GM18951 (cell line): ENCODE data around the gene HAUS7.

Experiments
- POLR2A ChIP-seq: IDR thresholded peaks from 4 replicates; pipeline ENCODE4 v1.6.1; 2011; ENCODE audit warnings: mild to moderate bottlenecking; ENCODE audit not compliant: insufficient read length, insufficient read depth; ENCODE audit errors: extremely low read depth
- in situ Hi-C: fragments of 300-500 bp; cut with MboI; formaldehyde crosslinking; loops from one replicate; pipeline ENCODE4 v1.12.0; 2022; ENCODE audit warnings: low sequenced_read_pairs, mixed read lengths, inconsistent platforms; ENCODE audit not compliant: unreplicated experiment

Gene HAUS7

DNA sequence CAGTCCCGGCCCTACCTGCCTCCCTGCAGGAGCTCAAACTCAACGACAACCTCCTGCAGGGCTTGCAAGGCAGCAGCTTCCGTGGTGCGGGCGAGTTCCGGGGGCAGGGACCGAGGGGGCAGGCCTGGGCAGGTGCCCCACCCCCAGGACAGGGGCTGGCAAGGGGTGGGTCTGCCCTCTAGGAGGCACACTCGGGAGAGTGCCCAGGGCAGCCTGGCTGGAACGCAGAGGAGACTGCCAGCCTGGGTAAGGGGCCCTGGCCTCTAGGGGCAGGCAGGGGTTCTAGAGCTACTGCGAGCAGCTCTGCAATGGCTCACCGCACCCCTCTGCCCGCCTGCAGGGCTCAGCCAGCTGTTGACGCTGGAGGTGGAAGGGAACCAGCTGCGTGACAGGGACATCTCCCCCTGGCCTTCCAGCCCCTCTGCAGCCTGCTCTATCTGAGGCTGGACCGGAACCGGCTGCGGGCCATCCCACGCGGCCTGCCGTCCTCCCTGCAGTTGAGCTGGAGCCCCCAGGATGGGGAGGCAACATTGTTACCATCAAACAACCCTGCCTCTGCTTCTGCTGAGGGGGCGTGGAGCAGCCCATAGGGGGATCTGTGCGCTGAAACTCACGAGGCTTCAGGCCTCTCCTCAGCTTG is 12.1 kb upstream of the HAUS7 start:
- no peak for TF ChIP-seq POLR2A
- in situ Hi-C loops: no loop called here

DNA sequence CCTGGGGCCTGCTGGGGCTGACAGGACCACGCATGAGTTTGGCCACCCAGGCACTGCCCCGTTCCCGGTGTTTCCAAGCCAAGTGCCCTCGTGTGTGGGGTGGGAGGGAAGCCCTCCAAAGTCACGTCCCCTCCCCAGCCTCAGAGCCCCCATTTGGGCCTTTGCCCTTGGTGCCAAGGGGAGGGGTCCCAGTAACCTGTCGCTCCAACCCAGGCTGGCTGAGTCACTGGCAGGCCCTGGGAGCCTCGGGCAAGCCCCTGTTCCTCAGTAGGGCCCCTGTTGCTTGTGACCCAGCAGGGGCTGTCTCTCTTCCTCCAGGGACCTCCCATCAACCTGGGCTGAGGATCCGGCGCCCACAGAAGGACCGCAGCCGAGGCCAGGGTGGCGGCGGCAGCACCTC is 10.7 kb upstream of the HAUS7 start:
- in situ Hi-C loops: no loop called here
- TF ChIP-seq POLR2A: no peak

DNA sequence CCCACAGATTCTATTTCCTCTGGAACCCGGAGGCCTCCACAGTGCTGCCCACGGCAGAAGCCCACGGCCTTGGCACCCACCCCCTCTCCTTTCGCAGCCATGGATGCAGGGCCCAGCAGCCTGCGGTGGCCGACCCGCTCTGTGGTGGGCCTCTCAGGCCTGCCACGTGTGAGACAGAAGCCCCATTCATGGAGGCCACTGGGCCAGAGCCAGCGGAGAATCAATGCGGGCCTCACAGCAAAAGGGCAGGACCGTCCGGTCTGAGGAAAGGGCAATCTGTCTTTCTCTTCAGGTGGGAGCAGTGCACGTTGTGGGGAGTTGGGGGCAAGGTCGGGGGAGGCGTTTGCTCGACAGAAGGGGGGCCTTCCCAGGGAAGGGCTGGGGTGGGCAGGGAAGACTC is 8.4 kb upstream of the HAUS7 start:
- TF ChIP-seq POLR2A: no peak
- in situ Hi-C loops: no loop called here

DNA sequence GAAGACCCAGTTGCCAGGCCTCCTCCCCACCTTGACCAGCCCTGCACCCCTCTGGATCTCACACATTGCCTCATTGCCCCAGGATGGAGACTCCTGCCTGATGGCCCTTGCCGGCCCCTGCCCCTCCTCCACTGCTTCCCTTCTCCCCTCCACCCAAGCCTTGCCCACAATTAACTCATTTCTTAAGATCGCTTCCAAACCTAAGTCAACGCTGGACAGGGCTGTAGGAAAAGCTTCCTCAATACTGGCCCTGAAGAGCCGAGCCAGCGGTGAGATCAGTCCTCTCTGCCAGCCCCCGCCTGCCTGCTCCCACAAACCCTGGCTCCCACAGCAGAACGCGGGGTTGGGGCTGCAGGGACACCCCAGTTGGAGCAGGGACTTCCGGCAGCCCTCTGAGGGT is 7.5 kb upstream of the HAUS7 start:
- no peak for TF ChIP-seq POLR2A
- in situ Hi-C loops: no loop called here

DNA sequence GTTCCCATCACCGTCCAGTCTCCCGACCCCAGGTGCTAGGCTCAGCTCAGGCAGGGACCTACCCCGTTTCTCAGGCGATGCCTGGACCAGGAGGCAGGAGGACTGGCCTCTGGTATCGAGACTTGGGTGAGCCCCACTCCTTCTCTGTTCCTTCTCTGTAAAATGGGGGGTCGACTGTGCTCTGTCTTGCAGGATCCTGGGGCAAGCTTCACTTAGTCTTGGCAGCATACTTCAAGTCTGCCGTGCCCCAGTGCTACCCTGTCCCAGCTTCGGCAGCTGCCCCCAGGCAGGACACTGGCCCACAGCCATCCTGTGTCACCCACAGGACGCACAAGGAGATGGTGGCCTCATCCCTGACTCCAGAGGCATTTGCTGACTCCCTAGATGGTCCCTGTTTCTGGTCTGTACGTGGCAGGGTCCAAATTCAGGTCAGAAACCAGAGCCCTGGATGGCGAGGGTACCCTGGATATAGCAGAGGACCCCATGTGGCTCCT is 7.0 kb upstream of the HAUS7 start:
- in situ Hi-C loops: no loop called here
- no peak for TF ChIP-seq POLR2A

DNA sequence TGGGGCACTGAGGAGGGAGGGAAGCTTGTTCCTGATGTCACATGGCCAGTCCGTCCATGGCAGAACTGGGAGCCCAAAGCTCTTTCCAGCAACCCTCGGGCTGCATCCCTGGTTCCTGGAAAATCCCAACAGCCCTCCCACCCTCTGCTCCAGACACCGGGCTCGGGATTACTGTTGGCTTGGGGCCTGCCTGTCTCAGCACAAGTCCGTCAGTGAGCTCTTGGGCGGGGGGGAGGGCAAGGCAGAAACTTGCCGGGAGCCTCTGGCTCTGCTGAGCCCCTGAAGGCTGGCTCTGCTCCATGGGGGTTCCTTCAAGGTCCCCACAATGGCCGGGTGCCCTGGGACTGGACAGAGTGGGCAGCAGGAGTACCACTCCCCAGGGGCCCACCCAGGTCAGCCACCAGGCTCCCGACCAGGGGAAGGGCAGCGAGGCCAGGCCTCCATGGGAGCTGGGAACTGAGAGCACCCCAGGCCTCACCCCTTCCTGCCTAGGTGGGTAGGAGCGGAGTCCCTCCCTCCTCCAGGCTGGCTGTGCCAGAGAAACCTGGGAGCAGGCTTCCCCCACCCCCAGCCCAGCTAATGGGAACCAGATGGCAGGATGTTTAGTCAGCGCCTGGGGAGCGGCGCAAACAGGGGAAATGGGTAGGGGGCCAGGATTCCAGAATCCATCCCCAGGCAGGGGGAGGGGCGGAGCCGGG is 6.4 kb upstream of the HAUS7 start:
- TF ChIP-seq POLR2A: no peak
- in situ Hi-C loops: no loop called here

DNA sequence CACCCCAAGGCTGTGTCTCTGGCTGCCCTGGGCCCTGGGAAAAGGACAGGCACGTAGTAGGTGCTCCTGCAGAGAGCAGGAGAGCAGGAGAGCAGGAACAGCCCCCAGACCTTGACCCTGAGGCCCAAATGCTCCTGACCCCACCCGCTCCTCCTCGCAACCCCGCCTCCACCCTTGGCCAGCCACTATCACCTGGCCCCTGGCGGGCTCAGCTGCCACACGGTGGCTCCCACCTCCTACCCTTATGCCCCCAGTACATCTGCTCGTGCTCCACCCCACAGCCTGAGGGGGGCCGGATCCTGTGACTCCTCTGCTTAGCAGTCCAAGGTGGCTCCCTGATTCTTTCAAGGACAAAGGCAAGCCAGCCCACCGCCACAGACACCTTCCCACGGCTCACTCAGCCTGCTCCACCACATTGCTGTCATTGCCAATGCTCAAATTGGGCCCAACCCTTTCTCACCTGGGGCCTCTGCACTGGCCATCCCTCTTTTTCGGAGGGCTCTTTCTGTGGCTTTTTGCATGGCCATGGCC is 5.4 kb upstream of the HAUS7 start:
- no peak for TF ChIP-seq POLR2A
- in situ Hi-C loops: no loop called here

DNA sequence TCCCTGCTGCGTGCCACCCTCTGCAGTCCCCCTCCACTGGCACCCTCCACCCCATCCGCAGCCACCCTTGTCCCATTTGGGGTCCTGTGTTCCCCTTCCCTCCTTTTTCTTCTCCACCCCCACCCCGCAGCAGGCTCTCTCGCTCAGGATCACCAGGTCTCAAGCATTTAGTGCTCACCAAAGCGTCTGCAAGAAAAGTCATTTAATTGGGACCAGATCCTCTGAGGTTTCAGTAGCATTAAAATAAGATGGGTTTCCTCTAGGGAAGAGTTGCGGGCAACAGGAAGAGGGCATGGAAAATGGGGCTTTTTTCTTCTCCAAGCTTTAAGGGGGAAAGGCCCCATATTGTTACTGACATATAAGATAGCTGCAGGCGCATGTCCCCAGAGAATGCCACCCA is 4.9 kb upstream of the HAUS7 start:
- in situ Hi-C loops: no loop called here
- no peak for TF ChIP-seq POLR2A

DNA sequence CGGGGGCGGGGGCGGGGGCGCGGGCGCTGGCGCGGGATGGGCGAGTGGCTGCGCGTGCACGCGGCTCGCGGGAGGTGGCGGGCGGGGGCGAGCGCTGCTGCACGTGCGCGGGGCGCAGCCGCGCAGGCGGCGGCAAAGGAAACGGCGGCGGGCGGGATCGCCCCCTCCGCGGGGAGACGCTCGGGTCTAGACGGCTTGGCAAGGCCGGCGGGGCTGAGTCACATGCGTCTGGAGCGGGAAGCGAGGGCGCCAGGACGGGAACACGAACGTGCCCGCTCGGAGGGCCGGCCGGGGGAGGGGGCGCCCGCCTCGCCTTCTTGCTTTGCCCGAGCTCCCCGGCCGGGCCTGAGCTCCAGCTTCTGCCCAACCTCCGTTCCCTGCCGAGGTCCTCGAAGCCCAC is 4.3 kb upstream of the HAUS7 start:
- no peak for TF ChIP-seq POLR2A
- in situ Hi-C loops: no loop called here

DNA sequence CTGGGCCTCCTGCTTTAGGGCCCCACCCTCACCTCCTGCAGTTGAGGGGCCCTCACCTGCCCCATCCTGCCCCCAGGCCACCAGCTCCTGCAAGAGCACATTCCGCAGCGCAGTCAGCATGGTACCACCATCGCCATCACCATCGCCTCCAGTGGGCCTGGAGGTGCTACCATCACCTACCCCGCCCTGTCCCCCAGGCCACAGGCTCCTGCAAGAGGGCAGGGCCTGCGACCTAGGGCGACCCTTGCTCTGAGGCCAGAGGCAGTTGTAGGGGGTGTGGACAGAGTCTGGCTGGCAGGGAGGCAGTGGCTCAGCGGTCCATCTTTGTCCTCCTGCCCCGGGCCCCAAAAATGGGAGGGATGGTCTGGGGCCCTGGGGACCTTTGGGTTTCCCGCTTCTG is 3.9 kb upstream of the HAUS7 start:
- TF ChIP-seq POLR2A: no peak
- in situ Hi-C loops: no loop called here

DNA sequence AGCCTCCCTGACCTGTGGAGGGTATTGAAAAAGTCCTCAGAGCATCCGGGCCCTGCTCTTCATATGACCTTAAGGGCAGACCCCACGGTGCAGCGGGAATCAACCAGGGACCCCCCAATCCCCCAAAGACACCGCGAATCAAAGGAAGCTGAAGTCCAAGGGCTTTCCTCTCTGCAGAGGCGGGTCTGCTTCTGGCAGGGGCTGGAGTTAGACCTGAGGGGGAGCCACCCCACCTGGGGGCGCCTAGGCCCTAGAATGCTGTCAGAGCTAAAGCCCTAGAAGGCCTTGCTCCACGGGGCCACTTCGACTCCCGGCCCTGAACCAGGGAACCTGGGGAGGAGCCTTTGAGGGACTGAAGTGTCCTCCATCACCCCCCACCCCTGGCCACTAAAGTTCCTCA is 2.8 kb upstream of the HAUS7 start:
- in situ Hi-C loops: no loop called here

DNA sequence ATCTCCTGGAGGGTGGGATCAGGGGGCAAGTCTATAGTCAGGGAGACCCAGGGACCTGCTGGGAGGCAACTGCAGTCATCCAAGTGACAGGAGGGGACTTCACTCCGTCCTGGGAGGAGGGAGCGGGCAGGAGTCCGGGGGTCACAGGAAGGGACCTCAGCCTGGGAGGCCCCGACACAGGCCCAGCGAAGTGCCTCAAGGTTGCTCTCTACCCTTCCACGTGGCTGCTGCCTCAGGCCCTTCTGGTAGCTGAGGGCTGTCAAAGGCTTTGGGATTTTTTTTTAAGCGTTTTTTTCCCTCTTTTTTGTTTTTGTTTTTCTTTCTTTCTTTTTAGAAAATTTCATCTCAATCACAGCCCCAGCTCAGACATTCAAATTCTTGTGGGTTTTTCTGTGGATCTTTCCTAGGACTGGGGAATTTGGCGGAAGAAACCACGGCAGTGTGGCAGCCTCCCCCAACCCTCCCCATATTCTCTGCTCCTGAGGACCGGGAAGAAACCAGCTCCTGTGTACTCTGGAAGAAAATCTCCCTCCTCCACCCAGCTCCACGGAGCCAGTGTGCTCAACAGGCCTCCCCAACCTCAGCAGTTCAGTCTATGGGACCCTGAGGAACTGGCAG is 1.4 kb upstream of the HAUS7 start:
- TF ChIP-seq POLR2A: no peak
- in situ Hi-C loops: no loop called here

More for the DNA sequence above, 2.8 kb upstream of the HAUS7 start:
- no peak for TF ChIP-seq POLR2A

DNA sequence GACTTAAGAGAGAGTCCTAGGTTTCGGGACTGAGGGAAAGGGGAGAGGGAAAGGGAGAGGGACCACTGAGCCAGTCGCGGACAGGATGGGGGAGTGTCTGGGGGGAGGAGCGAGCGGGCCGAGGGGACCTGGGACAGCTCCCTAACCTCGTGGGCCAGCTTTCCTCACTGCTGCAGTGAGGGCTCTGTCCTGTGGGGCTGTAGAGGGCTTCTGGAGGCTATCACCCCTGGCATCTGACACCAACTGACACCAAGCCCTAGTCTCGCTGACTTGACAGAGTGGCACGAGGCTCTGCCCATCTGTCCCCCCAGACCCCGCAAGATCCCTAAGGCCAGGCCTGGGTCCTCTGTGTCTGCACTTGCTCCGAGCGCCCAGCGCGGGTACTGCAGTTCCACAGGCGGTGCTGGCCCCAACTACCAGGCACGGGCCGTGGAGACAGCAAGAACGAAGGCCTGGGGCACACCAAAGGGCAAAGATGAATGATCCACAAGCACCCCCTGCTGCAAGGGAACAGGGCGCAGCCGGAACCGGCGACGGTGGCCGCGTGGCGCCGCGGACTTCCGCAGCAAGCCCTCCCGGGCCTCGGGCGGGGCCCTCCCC is 465 bp downstream of the HAUS7 start:
- TF ChIP-seq POLR2A: no peak
- in situ Hi-C loops: no loop called here
